HG02870 (cell line): ENCODE results near the gene BMP7.
"Not testable (repeated sequence)": the region's sequence is repeated elsewhere in the genome, so short reads cannot be mapped to it uniquely, and the experiment has no call there.

ENCODE experiments used
- ATAC-seq: cut with Tn5 transposase; IDR thresholded peaks from one replicate; pipeline ENCODE4 v1.9.1; 2021; ENCODE audit warnings: mild to moderate bottlenecking, moderate library complexity; ENCODE audit not compliant: unreplicated experiment

BMP7 gene

DNA sequence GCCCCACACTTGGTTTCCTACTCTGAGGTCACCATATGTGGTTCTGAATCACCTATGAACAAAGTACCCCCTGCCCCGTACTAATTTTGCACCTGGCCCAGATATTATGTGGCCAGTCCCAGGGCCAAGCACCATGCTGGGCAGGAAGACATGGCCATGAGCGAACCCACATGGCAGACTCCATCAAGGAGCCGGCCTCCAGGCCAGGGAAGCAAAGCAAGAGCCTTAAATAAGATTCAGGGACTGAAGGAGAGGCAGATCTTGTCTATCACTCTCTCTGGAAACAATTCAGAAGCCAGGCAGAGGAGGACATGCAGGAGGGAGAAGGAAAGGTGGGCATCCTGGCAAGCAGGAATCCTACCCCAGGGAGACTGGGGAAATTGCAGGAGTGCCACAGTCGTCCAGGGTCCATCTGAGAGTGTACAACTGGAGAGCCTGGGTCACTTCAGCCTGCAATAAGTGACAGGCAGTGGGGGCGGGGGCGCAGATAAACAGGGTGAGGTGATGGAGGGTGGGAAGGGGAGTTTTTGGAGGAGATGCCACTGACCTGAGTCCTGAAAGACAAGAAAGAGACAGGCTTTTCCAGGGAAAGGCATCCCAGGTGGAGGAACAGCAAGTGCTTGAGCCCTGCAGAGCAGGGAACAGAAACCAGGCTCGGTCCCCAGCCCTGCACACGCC is 2.1 kb upstream of the BMP7 start:
- no peak for ATAC-seq

- no peak for ATAC-seq
Measured at GRCh38 chr20:57267158-57267821, 849 bp upstream of the BMP7 start.

- ATAC-seq = no peak
Measured at GRCh38 chr20:57265997-57266290, 497 bp downstream of the BMP7 start.

DNA sequence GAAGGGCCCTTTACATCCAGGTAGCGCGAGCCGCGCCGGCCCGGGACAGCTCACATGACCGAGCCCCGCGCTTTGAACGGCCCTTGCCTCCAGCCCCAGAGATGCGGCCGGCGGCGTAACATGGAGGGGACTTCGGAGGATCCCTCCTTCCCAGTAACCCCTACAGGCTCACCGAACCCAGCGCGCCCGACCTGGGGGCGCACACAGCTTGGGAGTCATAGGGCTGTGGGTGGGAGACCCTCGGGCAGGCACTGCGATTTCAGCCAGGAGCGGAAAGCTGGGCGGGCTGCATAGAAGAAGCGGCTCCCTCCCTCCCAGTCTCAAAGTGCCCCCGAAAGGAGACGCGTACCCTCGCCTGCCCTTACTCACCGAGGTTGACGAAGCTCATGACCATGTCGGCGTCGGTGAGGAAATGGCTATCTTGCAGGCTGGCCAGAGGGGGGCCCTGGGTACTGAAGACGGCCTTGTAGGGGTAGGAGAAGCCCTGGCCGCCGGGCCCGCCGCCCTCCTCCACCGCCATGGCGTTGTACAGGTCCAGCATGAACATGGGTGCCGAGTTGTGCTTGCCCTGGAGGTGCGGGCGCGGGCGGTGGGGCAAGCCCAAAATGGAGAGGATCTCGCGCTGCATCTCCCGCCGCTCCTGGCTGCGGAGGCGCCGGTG is 975 bp downstream of the BMP7 start:
- ATAC-seq = no peak

DNA sequence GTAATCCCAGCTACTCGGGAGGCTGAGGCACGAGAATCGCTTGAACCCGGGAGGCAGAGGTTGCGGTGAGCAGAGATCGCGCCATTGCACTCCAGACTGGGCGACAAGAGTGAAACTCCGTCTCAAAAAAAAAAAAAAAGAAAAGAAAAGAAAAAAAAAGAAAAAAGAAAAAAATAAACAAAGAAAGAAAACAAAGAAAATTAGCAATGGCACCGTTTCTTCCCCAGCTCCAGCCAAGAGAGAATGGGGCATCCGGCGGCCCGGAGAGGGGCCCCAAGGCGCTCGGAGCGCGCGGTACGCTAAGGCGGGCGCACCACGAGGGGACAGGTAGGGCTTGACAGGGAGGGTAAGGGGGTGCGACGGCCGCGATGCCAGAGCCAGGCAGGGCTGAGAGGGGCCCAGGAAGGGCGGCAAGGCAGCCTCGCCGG is 1.5 kb downstream of the BMP7 start:
- not testable (repeated sequence) for ATAC-seq

GRCh38 chr20:57263801-57264792 is 2.3 kb downstream of the BMP7 start:
- no peak for ATAC-seq

DNA sequence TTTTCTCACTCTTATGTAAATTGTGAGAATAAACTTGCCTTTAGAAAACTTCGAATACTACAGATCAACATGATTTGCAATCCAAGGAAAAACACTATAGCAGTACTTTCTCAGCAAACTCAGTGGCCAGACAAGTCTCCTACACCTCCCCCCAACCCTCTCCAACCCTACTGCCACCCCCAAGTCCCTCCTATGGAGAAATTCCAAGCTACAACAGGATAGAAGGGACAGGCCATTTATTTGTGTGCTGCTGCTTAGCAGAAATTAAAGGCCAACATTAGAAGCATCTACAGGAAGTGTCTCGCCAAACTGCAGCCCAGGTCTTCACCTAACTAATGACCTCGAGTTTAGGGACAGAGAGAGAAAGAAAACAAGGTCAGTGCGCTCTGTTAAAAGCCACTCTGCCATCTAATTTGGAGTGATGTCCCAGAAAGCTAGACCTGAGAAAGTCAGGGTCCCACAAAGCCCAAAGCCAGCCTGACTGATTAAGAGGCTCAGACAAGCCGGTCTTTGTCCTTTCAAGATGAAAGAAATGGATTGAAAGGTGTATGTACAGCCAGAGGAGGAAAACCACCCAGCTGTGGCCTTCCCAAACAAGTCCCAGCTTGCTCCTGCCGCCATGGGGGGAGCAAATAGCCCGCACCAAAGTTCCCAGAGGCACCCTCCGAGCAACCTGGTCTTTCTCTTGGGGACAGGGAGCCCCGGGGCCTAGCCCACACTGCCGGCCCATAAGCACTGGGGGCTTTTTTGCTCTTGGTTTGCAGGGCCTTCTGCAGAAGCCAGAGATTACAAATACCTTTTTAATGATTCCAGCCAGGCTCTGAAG is 3.4 kb downstream of the BMP7 start:
- ATAC-seq = no peak

DNA sequence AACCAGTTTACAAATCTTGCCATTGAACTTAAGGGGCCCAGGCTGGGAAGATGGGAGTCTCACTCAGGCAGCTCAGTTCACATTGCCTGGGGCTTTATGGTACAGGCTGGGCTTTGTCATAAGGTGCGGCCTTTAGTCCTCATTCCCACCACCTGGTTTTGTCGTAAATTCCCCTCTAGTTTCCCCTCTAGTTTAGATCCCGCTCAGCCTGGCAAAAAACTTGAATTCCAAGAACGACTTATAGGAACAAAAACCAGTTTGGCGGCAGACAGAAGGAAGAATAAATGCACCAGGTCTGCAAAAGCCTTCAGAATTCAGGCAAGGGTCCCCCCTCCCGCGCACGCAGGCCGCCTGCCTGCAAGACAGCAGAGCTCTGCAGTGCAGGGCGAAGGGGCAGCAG is 4.1 kb downstream of the BMP7 start:
- no peak for ATAC-seq

DNA sequence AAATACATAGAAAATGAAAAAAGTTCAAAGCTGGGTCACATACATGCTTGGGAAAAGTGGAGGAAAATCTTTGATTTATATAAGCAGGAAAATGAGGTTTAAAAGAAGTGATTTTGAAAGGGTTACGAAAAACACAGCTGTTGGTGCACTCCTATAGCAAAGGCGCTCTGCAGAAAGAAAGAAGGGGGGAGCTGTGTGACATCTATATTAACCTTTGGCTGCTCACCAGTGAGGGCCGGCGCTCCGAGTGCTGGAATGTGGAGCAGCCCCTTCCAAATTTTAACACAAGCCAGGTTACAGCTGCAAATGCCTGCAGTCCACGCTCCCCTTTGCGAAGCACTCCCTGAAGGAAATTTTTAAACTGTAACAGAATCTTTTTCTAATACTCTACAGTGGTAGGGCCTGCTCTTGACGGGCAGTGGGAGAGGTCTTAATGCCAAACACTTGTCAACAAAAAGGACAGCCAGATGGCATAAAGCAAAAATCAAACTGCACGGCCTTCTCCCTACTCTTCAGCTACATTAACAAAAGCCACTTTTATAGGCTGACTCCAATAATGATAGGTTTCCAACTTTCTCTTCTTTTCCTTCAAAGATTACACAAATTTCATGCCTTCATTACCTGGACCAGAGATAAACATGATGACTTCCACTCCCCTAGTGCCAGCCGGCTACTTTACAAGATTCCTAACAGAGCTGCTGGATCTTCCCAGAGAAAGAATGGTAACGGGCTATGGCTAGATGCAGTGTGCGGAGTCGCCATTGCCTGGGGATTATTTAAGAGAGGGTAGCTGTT is 4.8 kb downstream of the BMP7 start:
- no peak for ATAC-seq

DNA sequence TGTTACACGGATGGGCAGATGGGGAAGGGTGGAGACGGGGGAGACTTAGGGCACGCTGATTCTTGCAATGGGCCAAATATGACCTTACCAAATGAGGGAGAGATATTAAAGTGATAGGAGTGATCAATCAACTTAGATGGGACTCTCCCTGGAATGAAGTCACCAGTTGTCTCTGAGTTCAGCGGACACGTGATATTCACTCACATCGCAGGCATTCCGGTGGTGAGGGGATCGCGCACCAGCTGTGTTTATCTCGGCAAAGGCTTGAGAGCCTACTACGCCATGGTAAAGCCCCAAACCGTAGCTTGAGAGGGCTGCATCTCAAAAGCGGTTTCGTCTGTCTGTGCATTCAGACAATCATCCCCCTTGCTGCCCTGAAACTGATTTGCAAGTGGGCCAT is 5.5 kb downstream of the BMP7 start:
- ATAC-seq = no peak

GRCh38 chr20:57259938-57260921 is 6.2 kb downstream of the BMP7 start:
- ATAC-seq = no peak

DNA sequence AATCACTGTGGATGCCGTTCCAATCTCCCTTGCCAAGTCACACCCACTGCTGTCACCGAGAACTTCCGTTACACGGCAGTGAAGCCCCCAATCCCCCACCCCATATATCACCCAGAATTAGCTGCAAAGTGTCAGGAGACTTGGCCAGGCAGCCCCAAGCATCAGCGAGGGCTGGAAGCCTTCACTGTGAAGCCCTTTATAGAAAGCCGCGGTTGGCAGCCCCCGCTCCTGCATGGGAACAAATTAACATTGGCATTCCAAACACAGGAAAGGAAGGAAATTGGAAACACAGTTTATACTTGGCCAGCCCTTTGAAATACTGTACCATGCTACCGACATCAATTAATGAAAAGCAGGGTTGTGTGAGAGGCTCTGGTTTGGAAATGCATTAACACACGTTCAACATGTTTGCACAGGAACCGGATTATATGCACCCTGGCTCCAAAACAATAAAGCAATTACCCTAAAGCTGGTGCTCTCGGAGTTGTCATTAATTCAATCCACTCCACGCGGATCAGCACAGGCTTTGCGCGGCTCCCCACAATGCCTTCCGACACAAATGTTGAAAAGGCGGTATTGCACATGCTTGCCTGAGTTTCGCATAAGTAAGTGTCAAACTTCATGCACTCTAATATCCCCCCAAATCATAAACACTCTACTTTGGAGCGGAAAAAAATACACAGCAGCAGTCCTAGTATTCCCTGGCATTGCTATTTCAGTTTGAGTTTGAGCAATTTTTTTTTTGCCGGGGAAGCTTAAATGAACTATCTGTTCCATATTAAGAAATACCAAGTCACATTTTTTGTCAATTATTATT is 7.1 kb downstream of the BMP7 start:
- ATAC-seq = no peak

DNA sequence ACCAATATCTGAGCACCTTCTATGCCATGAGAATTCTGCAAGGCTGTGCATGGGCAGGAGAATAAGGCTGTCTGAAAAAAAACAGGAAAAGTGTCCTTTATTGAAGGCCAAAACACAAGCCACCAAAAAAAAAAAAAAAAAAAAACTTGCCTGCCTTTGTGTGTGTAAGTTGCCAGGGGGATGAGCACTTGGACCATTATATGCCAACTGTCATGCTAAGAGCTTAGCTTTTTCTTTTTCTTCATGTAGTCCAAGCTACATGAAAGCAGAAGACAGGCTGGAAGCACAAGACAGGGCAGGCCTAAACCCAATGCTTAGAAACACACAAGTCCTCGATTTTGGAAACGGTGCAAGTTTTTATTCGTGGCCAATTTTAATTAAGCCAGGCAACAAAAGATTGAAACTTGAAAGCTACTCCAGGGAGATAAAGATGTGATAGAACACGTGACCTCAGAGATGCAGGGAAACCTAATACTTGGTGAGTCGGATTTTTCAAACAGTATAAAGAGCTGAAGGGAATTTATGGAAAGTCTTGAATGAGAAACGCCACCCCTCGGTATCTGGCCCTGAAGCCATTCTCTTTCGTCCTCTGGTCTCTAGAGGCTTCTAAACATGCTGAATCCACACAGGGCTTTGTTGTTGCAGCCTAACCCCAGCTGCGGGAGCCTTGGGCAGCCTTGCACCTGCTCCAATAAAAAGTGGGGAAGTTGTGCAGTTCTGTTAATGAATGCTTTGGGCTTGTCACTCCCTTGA is 8.6 kb downstream of the BMP7 start:
- no peak for ATAC-seq

- no peak for ATAC-seq
Measured at GRCh38 chr20:57256908-57257307, 9.5 kb downstream of the BMP7 start.

GRCh38 chr20:57256205-57256604 is 10.2 kb downstream of the BMP7 start:
- no peak for ATAC-seq

GRCh38 chr20:57255183-57255582 is 11.3 kb downstream of the BMP7 start:
- no peak for ATAC-seq
